GM21515 (cell line): ENCODE measurements around the gene CALB2.

Source experiments
- ATAC-seq: cut with Tn5 transposase; IDR thresholded peaks from one replicate; pipeline ENCODE4 v1.9.1; 2021; ENCODE audit not compliant: unreplicated experiment

The CALB2 gene

GRCh38 chr16:71384073-71384724 is 25.7 kb downstream of the CALB2 start:
- ATAC-seq, result no peak

- ATAC-seq, result no peak
Observed at GRCh38 chr16:71387045-71387871, 28.7 kb downstream of the CALB2 start.

GRCh38 chr16:71389330-71389729 is 30.8 kb downstream of the CALB2 start:
- ATAC-seq, result no peak

- no peak for ATAC-seq
Observed at GRCh38 chr16:71396594-71396993, 38.1 kb downstream of the CALB2 start.

GRCh38 chr16:71399801-71400563 is 41.5 kb downstream of the CALB2 start:
- ATAC-seq, result no peak

- ATAC-seq, result no peak
Observed at GRCh38 chr16:71402007-71402406, 43.5 kb downstream of the CALB2 start.

- ATAC-seq, result no peak
Observed at GRCh38 chr16:71402674-71403073, 44.2 kb downstream of the CALB2 start.

- no peak for ATAC-seq
Observed at GRCh38 chr16:71404364-71404763, 45.8 kb downstream of the CALB2 start.

GRCh38 chr16:71406316-71406715 is 47.8 kb downstream of the CALB2 start:
- ATAC-seq, result no peak

- no peak for ATAC-seq
Observed at GRCh38 chr16:71406724-71407123, 48.2 kb downstream of the CALB2 start.

GRCh38 chr16:71407731-71408130 is 49.2 kb downstream of the CALB2 start:
- ATAC-seq, result no peak

- no peak for ATAC-seq
Observed at GRCh38 chr16:71408536-71408935, 50.0 kb downstream of the CALB2 start.

- ATAC-seq, result no peak
Observed at GRCh38 chr16:71409011-71409775, 50.7 kb downstream of the CALB2 start.

- no peak for ATAC-seq
Observed at GRCh38 chr16:71410146-71410545, 51.6 kb downstream of the CALB2 start.

- ATAC-seq, result peak; percentile 65
Observed at GRCh38 chr16:71412270-71413160, 54.0 kb downstream of the CALB2 start.

GRCh38 chr16:71413341-71413740 is 54.8 kb downstream of the CALB2 start:
- ATAC-seq, result no peak

- ATAC-seq, result no peak
Observed at GRCh38 chr16:71414038-71414437, 55.5 kb downstream of the CALB2 start.

- no peak for ATAC-seq
Observed at GRCh38 chr16:71421911-71422310, 63.4 kb downstream of the CALB2 start.

GRCh38 chr16:71423016-71423415 is 64.5 kb downstream of the CALB2 start:
- ATAC-seq, result no peak

GRCh38 chr16:71423865-71424264 is 65.3 kb downstream of the CALB2 start:
- no peak for ATAC-seq
